ENCODE data around the gene TOR4A.

- no peak for TF ChIP-seq POLR2AphosphoS5 (IDR thresholded peaks at IDR 0.05; ENCODE audit: low read depth, low read length)
- no peak for TF ChIP-seq POLR2A (IDR thresholded peaks at IDR 0.05; ENCODE audit: low read depth, low read length)
- TF ChIP-seq TAF1 (IDR thresholded peaks at IDR 0.05; ENCODE audit: low read depth, low read length): no peak
- no peak for TF ChIP-seq POU2F2 (IDR thresholded peaks at IDR 0.05; ENCODE audit: low read depth, low read length)
- TF ChIP-seq PAX5 (IDR thresholded peaks at IDR 0.05; ENCODE audit: insufficient read depth, low read length, severe bottlenecking): no peak
- no peak for TF ChIP-seq SPI1 (IDR thresholded peaks at IDR 0.05; ENCODE audit: low read depth, low read length)
Observed at GRCh38 chr9:137235424-137236237, 41.9 kb upstream of the TOR4A start.

Data from GM12891 (cell line).